HG02981 (cell line): ENCODE results near the gene ERBB4.
"Not testable (repeated sequence)": the region's sequence is repeated elsewhere in the genome, so short reads cannot be mapped to it uniquely, and the experiment has no call there.

Source experiments
- ATAC-seq: cut with Tn5 transposase; IDR thresholded peaks from one replicate; pipeline ENCODE4 v1.9.1; 2021; ENCODE audit warnings: mild to moderate bottlenecking, moderate library complexity; ENCODE audit not compliant: unreplicated experiment

The ERBB4 gene

GRCh38 chr2:212530373-212530772, 8.2 kb downstream of the ERBB4 start:
- no peak for ATAC-seq

GRCh38 chr2:212528106-212528856, 10.3 kb downstream of the ERBB4 start:
- ATAC-seq = no peak

GRCh38 chr2:212526059-212526458, 12.5 kb downstream of the ERBB4 start:
- ATAC-seq = no peak

- no peak for ATAC-seq
Measured at GRCh38 chr2:212523756-212524155, 14.8 kb downstream of the ERBB4 start.

GRCh38 chr2:212520340-212520739, 18.3 kb downstream of the ERBB4 start:
- ATAC-seq = no peak

- ATAC-seq = no peak
Measured at GRCh38 chr2:212517693-212518092, 20.9 kb downstream of the ERBB4 start.

GRCh38 chr2:212505586-212505985, 33.0 kb downstream of the ERBB4 start:
- ATAC-seq = no peak

- ATAC-seq = no peak
Measured at GRCh38 chr2:212495046-212495445, 43.6 kb downstream of the ERBB4 start.

GRCh38 chr2:212494418-212495020, 44.1 kb downstream of the ERBB4 start:
- ATAC-seq = no peak

- ATAC-seq = no peak
Measured at GRCh38 chr2:212489719-212490346, 48.8 kb downstream of the ERBB4 start.

- ATAC-seq = no peak
Measured at GRCh38 chr2:212488611-212489010, 50.0 kb downstream of the ERBB4 start.

GRCh38 chr2:212484563-212485080, 54.0 kb downstream of the ERBB4 start:
- no peak for ATAC-seq

GRCh38 chr2:212480447-212480846, 58.2 kb downstream of the ERBB4 start:
- ATAC-seq = no peak

GRCh38 chr2:212477571-212477970, 61.0 kb downstream of the ERBB4 start:
- no peak for ATAC-seq

- no peak for ATAC-seq
Measured at GRCh38 chr2:212473211-212473610, 65.4 kb downstream of the ERBB4 start.

- not testable (repeated sequence) for ATAC-seq
Measured at GRCh38 chr2:212467551-212467950, 71.1 kb downstream of the ERBB4 start.

- no peak for ATAC-seq
Measured at GRCh38 chr2:212465456-212465855, 73.1 kb downstream of the ERBB4 start.

- ATAC-seq = not testable (repeated sequence)
Measured at GRCh38 chr2:212461708-212462107, 76.9 kb downstream of the ERBB4 start.

GRCh38 chr2:212454149-212454548, 84.5 kb downstream of the ERBB4 start:
- no peak for ATAC-seq

GRCh38 chr2:212451786-212452231, 86.8 kb downstream of the ERBB4 start:
- no peak for ATAC-seq

GRCh38 chr2:212448698-212449097, 89.9 kb downstream of the ERBB4 start:
- ATAC-seq = no peak

GRCh38 chr2:212441821-212442220, 96.8 kb downstream of the ERBB4 start:
- no peak for ATAC-seq
